H9 (cell line): Measurements from ENCODE around the gene SPAG17. TPM values are rescaled to one million over a fixed set of nuclear protein-coding genes. Genes with fewer than 3 reads are reported as not detected.

Experiments
- DNase-seq: peaks from one replicate; pipeline ENCODE4 v3.0.0-alpha.2; 2017
- H2AFZ ChIP-seq: one replicate; pipeline ENCODE4 v1.6.1; 2013; ENCODE audit warnings: mild to moderate bottlenecking, low read length, control low read depth, moderate library complexity
- H2AK5ac ChIP-seq: 2 replicates; pipeline ENCODE4 v1.6.1; 2013; ENCODE audit warnings: low read length, control low read depth, mixed read lengths; ENCODE audit not compliant: insufficient read length
- H2BK120ac ChIP-seq: one replicate; pipeline ENCODE4 v1.6.1; 2013; ENCODE audit warnings: low read depth, mild to moderate bottlenecking, low read length, control low read depth, inconsistent platforms; ENCODE audit not compliant: poor library complexity, severe bottlenecking
- H2BK12ac ChIP-seq: 2 replicates; pipeline ENCODE4 v1.6.1; 2013; ENCODE audit warnings: low read length, control low read depth, mixed read lengths, low read depth; ENCODE audit not compliant: insufficient read length
- H2BK15ac ChIP-seq: 2 replicates; pipeline ENCODE4 v1.6.1; 2013; ENCODE audit warnings: low read depth, low read length, control low read depth
- H2BK20ac ChIP-seq: one replicate; pipeline ENCODE4 v1.6.1; 2013; ENCODE audit warnings: low read depth, mild to moderate bottlenecking, low read length, control low read depth, inconsistent platforms; ENCODE audit not compliant: poor library complexity, severe bottlenecking
- H2BK5ac ChIP-seq: 2 replicates; pipeline ENCODE4 v1.6.1; 2013; ENCODE audit warnings: low read length, control low read depth, mixed read lengths; ENCODE audit not compliant: insufficient read length
- H3K14ac ChIP-seq: 2 replicates; pipeline ENCODE4 v1.6.1; 2013; ENCODE audit warnings: low read length, control low read depth; ENCODE audit not compliant: insufficient read depth
- H3K18ac ChIP-seq: 2 replicates; pipeline ENCODE4 v1.6.1; 2013; ENCODE audit warnings: low read depth, mild to moderate bottlenecking, mixed read lengths, low read length, control low read depth; ENCODE audit not compliant: insufficient read length
- H3K23ac ChIP-seq: 2 replicates; pipeline ENCODE4 v1.6.1; 2013; ENCODE audit warnings: low read length, control low read depth, mixed read lengths, low read depth; ENCODE audit not compliant: insufficient read length
- H3K23me2 ChIP-seq: 2 replicates; pipeline ENCODE4 v1.6.1; 2013; ENCODE audit warnings: low read depth, mild to moderate bottlenecking, mixed read lengths, low read length, control low read depth; ENCODE audit not compliant: insufficient read length, poor library complexity, severe bottlenecking
- H3K27ac ChIP-seq: 2 replicates; pipeline ENCODE4 v1.5.1; 2013; ENCODE audit warnings: low read length, control low read depth, mixed read lengths, low read depth; ENCODE audit not compliant: insufficient read length
- H3K27me3 ChIP-seq: 2 replicates; pipeline ENCODE4 v1.6.1; 2013; ENCODE audit warnings: low read length, control low read depth, inconsistent platforms; ENCODE audit not compliant: insufficient read depth
- H3K4ac ChIP-seq: 2 replicates; pipeline ENCODE4 v1.6.1; 2013; ENCODE audit warnings: low read depth, mild to moderate bottlenecking, control low read depth, inconsistent platforms, low read length, moderate library complexity
- H3K4me1 ChIP-seq: 2 replicates; pipeline ENCODE4 v1.6.1; 2013; ENCODE audit warnings: low read length, control low read depth, inconsistent platforms; ENCODE audit not compliant: insufficient read depth
- H3K4me2 ChIP-seq: 2 replicates; pipeline ENCODE4 v1.6.1; 2013; ENCODE audit warnings: low read length, control low read depth, mixed read lengths; ENCODE audit not compliant: insufficient read length, insufficient read depth
- H3K56ac ChIP-seq: 2 replicates; pipeline ENCODE4 v1.6.1; 2013; ENCODE audit warnings: low read depth, mild to moderate bottlenecking, mixed read lengths, low read length, control low read depth; ENCODE audit not compliant: insufficient read length
- H3K79me1 ChIP-seq: 2 replicates; pipeline ENCODE4 v1.6.1; 2013; ENCODE audit warnings: low read depth, mild to moderate bottlenecking, moderate library complexity, low read length, control low read depth, inconsistent platforms; ENCODE audit not compliant: insufficient read depth, poor library complexity, severe bottlenecking
- H3K79me2 ChIP-seq: 2 replicates; pipeline ENCODE4 v1.6.1; 2013; ENCODE audit warnings: low read length, control low read depth, inconsistent platforms; ENCODE audit not compliant: insufficient read depth
- H3K9ac ChIP-seq: 2 replicates; pipeline ENCODE4 v1.6.1; 2013; ENCODE audit warnings: low read length, control low read depth, mixed read lengths; ENCODE audit not compliant: insufficient read length; ENCODE audit errors: extremely low read depth
- H3K9me3 ChIP-seq: one replicate; pipeline ENCODE4 v1.6.1; 2013; ENCODE audit warnings: low read depth, low read length, inconsistent platforms; ENCODE audit not compliant: control insufficient read depth
- H3T11ph ChIP-seq: one replicate; pipeline ENCODE4 v1.6.1; 2013; ENCODE audit warnings: mild to moderate bottlenecking, low read length, control low read depth, inconsistent platforms
- H4K20me1 ChIP-seq: one replicate; pipeline ENCODE4 v1.6.1; 2013; ENCODE audit not compliant: control insufficient read depth, insufficient read length, insufficient read depth
- H4K5ac ChIP-seq: 2 replicates; pipeline ENCODE4 v1.6.1; 2013; ENCODE audit warnings: low read depth, mild to moderate bottlenecking, mixed read lengths, low read length, control low read depth; ENCODE audit not compliant: insufficient read length
- H4K8ac ChIP-seq: replicated peaks from 2 replicates; pipeline ENCODE4 v1.6.1; 2013; ENCODE audit warnings: low read length, control low read depth, mixed read lengths, low read depth; ENCODE audit not compliant: insufficient read length
- H4K91ac ChIP-seq: 2 replicates; pipeline ENCODE4 v1.6.1; 2013; ENCODE audit warnings: low read depth, mild to moderate bottlenecking, moderate library complexity, mixed read lengths, low read length, control low read depth; ENCODE audit not compliant: insufficient read length
- H3K27ac Mint-ChIP-seq, 3 experiments: 2 replicates in 2 of 3; 3 replicates in 1 of 3; pipeline ENCODE4 v1.8.0; 2020 to 2021; ENCODE audit warnings: mixed read lengths in 3 of 3, mild to moderate bottlenecking in 1 of 3, moderate library complexity in 1 of 3
- H3K27me3 Mint-ChIP-seq: 2 replicates; pipeline ENCODE4 v1.8.0; 2021; ENCODE audit warnings: low read depth, mild to moderate bottlenecking, moderate library complexity, mixed read lengths
- H3K36me3 Mint-ChIP-seq, 3 experiments: 2 replicates in 2 of 3; 3 replicates in 1 of 3; pipeline ENCODE4 v1.8.0; 2020 to 2021; ENCODE audit warnings: low read depth in 3 of 3, mixed read lengths in 3 of 3; ENCODE audit not compliant: insufficient read depth in 1 of 3
- H3K4me1 Mint-ChIP-seq, 2 experiments: 2 replicates each; pipeline ENCODE4 v1.8.0; 2020; ENCODE audit warnings: mixed read lengths in 2 of 2
- H3K4me3 Mint-ChIP-seq, 2 experiments: 2 replicates in 1 of 2; 3 replicates in 1 of 2; pipeline ENCODE4 v1.8.0; 2020 to 2021; ENCODE audit warnings: mild to moderate bottlenecking in 2 of 2, mixed read lengths in 2 of 2, moderate library complexity in 1 of 2
- H3K9me3 Mint-ChIP-seq, 2 experiments: 2 replicates in 1 of 2; 3 replicates in 1 of 2; pipeline ENCODE4 v1.8.0; 2020; ENCODE audit warnings: mild to moderate bottlenecking in 2 of 2, mixed read lengths in 2 of 2, moderate library complexity in 1 of 2
- CTCF ChIP-seq: fragments of 200-600 bp; sonication (generic); conservative IDR thresholded peaks from 3 replicates; pipeline ENCODE4 v1.8.0; 2021; ENCODE audit warnings: antibody characterized with exemption, mild to moderate bottlenecking
- WGBS: extraction: QIAGEN DNeasy Blood & Tissue Kit; methylation state at CpG from one replicate; pipeline ENCODE4 v1.1.7; 2013; ENCODE audit warnings: missing lambda C conversion rate, low lambda C conversion rate, mixed read lengths; ENCODE audit not compliant: insufficient read length; ENCODE audit errors: extremely low coverage; 5-methylcytosine and 5-hydroxymethylcytosine counted together
- total RNA-seq: library from RNA; stranded (reverse); gene quantifications from 2 replicates; pipeline ENCODE4 v1.2.1, GENCODE V29; 2021

Gene SPAG17
- total RNA-seq, 1 experiment from 2014 or later, result 0.37 TPM

- H3K14ac ChIP-seq, result no peak overlapping the region
- no peak overlapping the region for H3T11ph ChIP-seq
- H3K4ac ChIP-seq, result no peak overlapping the region
- no peak overlapping the region for H4K91ac ChIP-seq
- Mint-ChIP-seq H3K9me3 (no peaks in the 10 kb centered on the region), H3K4me3 (no peak overlapping the region), H3K4me1 (peaks cover 3 to 6% of the 10 kb centered on the region in 2 experiments; a peak in 3 of 4 replicates), H3K27ac (no peak overlapping the region), H3K27me3 (no peaks in the 10 kb centered on the region), H3K36me3 (no peaks in the 10 kb centered on the region)
- no peak overlapping the region for H3K9ac ChIP-seq
- no peak overlapping the region for H2BK120ac ChIP-seq
- no peak overlapping the region for H3K56ac ChIP-seq
- H3K9me3 ChIP-seq, result no peaks in the 10 kb centered on the region
- DNase-seq, result no peak
- H2AFZ ChIP-seq, result no peak overlapping the region
- no peak overlapping the region for H3K4me2 ChIP-seq
- no CpG with 5 or more reads among the region's 1 CpG for WGBS
- no peak overlapping the region for H2AK5ac ChIP-seq
- no peak overlapping the region for H2BK12ac ChIP-seq
- no peaks in the 10 kb centered on the region for H3K79me1 ChIP-seq
- H3K18ac ChIP-seq, result no peak overlapping the region
- H4K5ac ChIP-seq, result no peak overlapping the region
- H2BK5ac ChIP-seq, result no peak overlapping the region
- no peak overlapping the region for H2BK15ac ChIP-seq
- H4K20me1 ChIP-seq, result no peaks in the 10 kb centered on the region
- no peak overlapping the region for H3K27ac ChIP-seq
- H3K23ac ChIP-seq, result no peak overlapping the region
- no peaks in the 10 kb centered on the region for H3K27me3 ChIP-seq
- H3K23me2 ChIP-seq, result no peaks in the 10 kb centered on the region
- no peak overlapping the region for H2BK20ac ChIP-seq
- no peaks in the 10 kb centered on the region; the same call in 1 of the 2 replicates for H3K4me1 ChIP-seq
- no peak for TF ChIP-seq CTCF
- no peaks in the 10 kb centered on the region for H3K79me2 ChIP-seq
- no peak overlapping the region for H4K8ac ChIP-seq
These were observed 83.0 kb downstream of the SPAG17 start for GRCh38 chr1:118101999-118102398.
